K562 (cell line): Measurements from ENCODE around the gene PREB. TPM values are rescaled to one million over a fixed set of nuclear protein-coding genes. Genes with fewer than 3 reads are reported as not detected.

Experiments used
- ATAC-seq: fragments of 200-7000 bp; cut with Tn5 transposase; 3 replicates; pipeline ENCODE4 v1.9.1; 2020; ENCODE audit warnings: moderate library complexity
- BruUV-seq: library from RNA; stranded (reverse); fragments of 400-500 nt; replicated peaks from 2 replicates; lab custom pipeline; 2021; lab: Mats Ljungman, UMichigan
- CTCF ChIA-PET: fragments of 300-600 bp; formaldehyde crosslinking; extraction: SDS; loops from one replicate; lab custom pipeline; 2021; ENCODE audit warnings: low intra/inter-chr PET ratio; lab: Yijun Ruan, JAX
- POLR2A ChIA-PET: fragments of 300-600, 350-650 bp; sonication (Branson Sonifier 250); formaldehyde crosslinking; extraction: SDS; loops from one replicate; lab custom pipeline; 2021; ENCODE audit warnings: antibody characterized with exemption, inconsistent platforms; lab: Yijun Ruan, JAX
- DNase-seq, 4 experiments: peaks; one replicate each; pipeline versions ENCODE4 v3.0.0 to v3.0.0-alpha.2; 2011 to 2018; ENCODE audit warnings: low spot score in 3 of 4, mixed read lengths in 3 of 4; ENCODE audit errors: extremely low read depth in 1 of 4
- FAIRE-seq: peaks from 2 replicates; lab custom pipeline; 2011; peaks lifted over from hg19 to GRCh38; lab: Jason Lieb, UNC
- H2AFZ ChIP-seq: 2 replicates; pipeline ENCODE4 v1.6.0; 2011; ENCODE audit warnings: low read depth, low read length, control low read depth, inconsistent platforms
- H3K27ac ChIP-seq: fragments of 200-600 bp; 3 replicates; pipeline ENCODE4 v1.8.0; 2011; ENCODE audit warnings: low read depth, mild to moderate bottlenecking, control low read depth, inconsistent platforms, low read length, moderate library complexity, mixed read lengths; ENCODE audit errors: extremely low read depth
- H3K27me3 ChIP-seq, 2 experiments: fragments of 300-600 bp in 1 of 2; 2 replicates in 1 of 2; 3 replicates in 1 of 2; pipeline versions ENCODE4 v1.6.0 to v1.8.0; 2011; ENCODE audit warnings: inconsistent platforms in 2 of 2, low read length in 2 of 2, mild to moderate bottlenecking in 1 of 2, mixed read lengths in 1 of 2, moderate library complexity in 1 of 2; ENCODE audit not compliant: control insufficient read depth in 2 of 2, insufficient read depth in 2 of 2
- H3K36me3 ChIP-seq: fragments of 300-600 bp; 3 replicates; pipeline ENCODE4 v1.8.0; 2011; ENCODE audit warnings: mild to moderate bottlenecking, low read length, inconsistent platforms; ENCODE audit not compliant: control insufficient read depth, insufficient read depth
- H3K4me1 ChIP-seq, 2 experiments: fragments of 200-600 bp in 1 of 2; replicated peaks in 1 of 2; 2 replicates in 1 of 2; 3 replicates in 1 of 2; pipeline versions ENCODE4 v1.5.1 to v1.8.0; 2011; ENCODE audit warnings: inconsistent platforms in 2 of 2, low read length in 2 of 2, mild to moderate bottlenecking in 1 of 2, mixed read lengths in 1 of 2, moderate library complexity in 1 of 2; ENCODE audit not compliant: control insufficient read depth in 2 of 2, insufficient read depth in 2 of 2
- H3K4me2 ChIP-seq: 2 replicates; pipeline ENCODE4 v1.6.1; 2011; ENCODE audit warnings: low read length, control low read depth, inconsistent platforms, mixed read lengths; ENCODE audit not compliant: insufficient read depth
- H3K4me3 ChIP-seq: fragments of 200-600 bp; sonication (generic), shearing (Covaris generic); 2 replicates; pipeline ENCODE4 v1.5.1; 2016; ENCODE audit warnings: control low read depth, inconsistent platforms
- H3K79me2 ChIP-seq: fragments of 200-600 bp; 3 replicates; pipeline ENCODE4 v1.8.0; 2011; ENCODE audit warnings: low read length, inconsistent platforms; ENCODE audit not compliant: control insufficient read depth, insufficient read depth
- H3K9ac ChIP-seq, 2 experiments: 2 replicates each; pipeline versions ENCODE4 v1.6.0 to v1.6.1; 2011; ENCODE audit warnings: low read depth in 2 of 2, low read length in 2 of 2, control low read depth in 1 of 2, inconsistent platforms in 1 of 2, mild to moderate bottlenecking in 1 of 2, mixed read lengths in 1 of 2; ENCODE audit not compliant: insufficient read depth in 1 of 2
- H3K9me1 ChIP-seq: one replicate; pipeline ENCODE4 v1.6.0; 2011; ENCODE audit warnings: inconsistent platforms, mild to moderate bottlenecking, low read length, moderate library complexity; ENCODE audit not compliant: control insufficient read depth, insufficient read depth
- H3K9me3 ChIP-seq: replicated peaks from 2 replicates; pipeline ENCODE4 v1.5.1; 2011; ENCODE audit warnings: low read depth, low read length, inconsistent platforms; ENCODE audit not compliant: control insufficient read depth, insufficient read depth
- H4K20me1 ChIP-seq: replicated peaks from 2 replicates; pipeline ENCODE4 v1.6.1; 2011; ENCODE audit warnings: low read length, inconsistent platforms, mixed read lengths; ENCODE audit not compliant: control insufficient read depth, insufficient read depth
- HSF4 ChIP-seq: fragments of 250-450 bp; sonication (Bioruptor Pico); IDR thresholded peaks from 2 replicates; pipeline ENCODE4 v2.1.2; 2022; ENCODE audit warnings: mild to moderate bottlenecking, moderate library complexity, borderline replicate concordance
- MCM3 ChIP-seq: fragments of 450-650 bp; IDR thresholded peaks from 2 replicates; pipeline ENCODE4 v1.6.1; 2016
- WGBS: fragments of 100-300 bp; shearing (Covaris generic); methylation state at CpG from one replicate; pipeline ENCODE4 v1.1.6; 2016; ENCODE audit warnings: low coverage, mixed read lengths; ENCODE audit not compliant: insufficient coverage; ENCODE audit errors: missing lambda C conversion rate; 5-methylcytosine and 5-hydroxymethylcytosine counted together
- in situ Hi-C: fragments of 300-500 bp; cut with MboI; formaldehyde crosslinking; loops from 4 replicates; pipeline ENCODE4 v1.15.0; 2018; ENCODE audit warnings: inconsistent platforms, mixed read lengths
- intact Hi-C: fragments of 100-400 bp; cut with micrococcal nuclease; formaldehyde crosslinking; loops from 2 replicates; pipeline ENCODE4 v1.14.2; 2022
- polyA plus RNA-seq, 8 experiments: library from polyadenylated mRNA; depleted of rRNA in 4 of 8; stranded (reverse) in 5 of 8; unstranded in 3 of 8; fragments of >200 nt; fragmentation: Nextera tagmentation in 2 of 8; fragmentation: Illumina TruSeq in 1 of 8; extraction: Ambion mirVana in 2 of 8; extraction: Trizol in 1 of 8; gene quantifications; 2 replicates each; pipeline versions ENCODE4 v1.2.1 to v1.2.3, GENCODE V29; 2011 to 2014; ENCODE audit warnings: inconsistent platforms in 1 of 8, missing spikeins in 1 of 8
- total RNA-seq, 7 experiments: library from RNA; depleted of rRNA in 6 of 7; stranded (reverse); fragments of >200 nt in 6 of 7; fragmentation: Illumina TruSeq in 2 of 7; extraction: Trizol in 2 of 7; gene quantifications; 2 replicates each; pipeline versions ENCODE4 v1.2.1 to v1.2.3, GENCODE V29; 2011 to 2021; ENCODE audit warnings: low replicate concordance in 1 of 7
- TF ChIP-seq, protein P1 (sequence below): sonication (generic); formaldehyde crosslinking; IDR thresholded peaks from 2 replicates; pipeline ENCODE4 v1.9.0; 2022; ENCODE audit warnings: mild to moderate bottlenecking, missing genetic modification reagents
- TF ChIP-seq, protein P2 (sequence below): fragments of 250-450 bp; sonication (Bioruptor Pico); IDR thresholded peaks from 2 replicates; pipeline ENCODE4 v1.5.0; 2022; ENCODE audit warnings: mild to moderate bottlenecking
- TF ChIP-seq, protein P3 (sequence below): fragments of 200-400 bp; formaldehyde crosslinking; IDR thresholded peaks from 2 replicates; pipeline ENCODE4 v1.6.1; 2017; ENCODE audit warnings: mild to moderate bottlenecking, low read depth, low read length, moderate library complexity
- TF ChIP-seq, protein P4 (sequence below): fragments of 250-450 bp; sonication (Bioruptor Pico); IDR thresholded peaks from 2 replicates; pipeline ENCODE4 v1.8.0; 2022; ENCODE audit warnings: inconsistent platforms, mild to moderate bottlenecking, moderate library complexity, borderline replicate concordance

PREB gene
- total and polyA plus RNA-seq, 9 of the 15 experiments (the other 6 are each of a cell fraction or from before 2014, with no cell fraction given), result 35.1 to 84.2 (median 67.2) TPM

DNA sequence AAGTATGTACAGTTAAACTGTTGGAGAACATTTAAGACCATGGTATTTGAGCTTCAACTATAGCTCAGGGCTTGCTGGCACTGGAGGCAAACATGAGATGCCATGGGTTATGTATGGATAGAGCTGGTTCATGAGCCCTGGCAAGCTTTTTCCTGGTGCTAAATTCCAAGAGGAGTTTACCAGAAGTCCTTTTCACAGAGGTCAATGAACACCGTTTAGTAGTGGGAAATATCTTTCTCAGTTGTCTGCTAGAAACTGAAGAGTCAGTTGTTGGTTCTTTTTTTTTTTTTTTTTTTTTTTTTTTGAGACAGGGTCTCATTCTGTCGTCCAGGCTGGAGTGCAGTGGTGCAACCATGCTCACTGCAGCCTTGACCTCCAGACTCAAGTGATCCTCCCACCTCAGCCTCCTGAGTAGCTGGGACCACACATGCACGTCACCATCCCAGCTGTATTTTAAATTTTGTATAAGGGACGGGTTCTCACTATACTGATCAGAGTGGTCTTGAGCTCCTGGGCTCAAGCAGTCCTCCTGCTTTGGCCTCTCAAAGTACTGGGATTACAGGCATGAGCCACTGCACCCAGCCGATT, 46.5 kb downstream of the PREB start:
- Histone ChIP-seq H3K9me1 (no peaks in the 10 kb centered on the region), H3K4me3 (no peak overlapping the region), H3K4me2 (peak overlapping the region; percentile 89; the same call in 1 of the 2 replicates), H3K36me3 (no peaks in the 10 kb centered on the region), H3K4me1 (peaks cover 48 to 66% of the 10 kb centered on the region in 2 experiments), H3K79me2 (peaks cover 10% of the 10 kb centered on the region; the same call in 1 of the 3 replicates), H3K9ac (no peak overlapping the region), H3K9me3 (no peaks in the 10 kb centered on the region), H4K20me1 (no peaks in the 10 kb centered on the region), H3K27ac (no peak overlapping the region), H3K27me3 (no peaks in the 10 kb centered on the region), H2AFZ (no peak overlapping the region)
- no TSS peak for BruUV-seq
- intact Hi-C loops (no loop called here), in situ Hi-C loops (loop anchor here (5.0 kb wide), 1 partner anchor 126 kb away; no protein-coding TSS in a partner anchor)
- ChIA-PET CTCF (interaction anchor here (0.6 kb wide), 1 partner anchor 126 kb away, joined by 3 read pairs; no protein-coding TSS in a partner anchor), POLR2A (interaction anchor here (0.5 to 2.1 kb wide), 6 partner anchors 9 to 167 kb away, joined by 3 to 5 read pairs (median 4); no protein-coding TSS in a partner anchor)
- 72% methylated on average over 3 of the region's 5 CpGs for WGBS
- no peak for ATAC-seq
- DNase-seq, result no peak
- no peak for FAIRE-seq
- TF ChIP-seq, protein P1, sequence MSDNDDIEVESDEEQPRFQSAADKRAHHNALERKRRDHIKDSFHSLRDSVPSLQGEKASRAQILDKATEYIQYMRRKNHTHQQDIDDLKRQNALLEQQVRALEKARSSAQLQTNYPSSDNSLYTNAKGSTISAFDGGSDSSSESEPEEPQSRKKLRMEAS (CRISPR knock-in tag), result 0 out of 2 replicates have a peak, but pooled peaks have one; percentile 6
- TF ChIP-seq, protein P2, sequence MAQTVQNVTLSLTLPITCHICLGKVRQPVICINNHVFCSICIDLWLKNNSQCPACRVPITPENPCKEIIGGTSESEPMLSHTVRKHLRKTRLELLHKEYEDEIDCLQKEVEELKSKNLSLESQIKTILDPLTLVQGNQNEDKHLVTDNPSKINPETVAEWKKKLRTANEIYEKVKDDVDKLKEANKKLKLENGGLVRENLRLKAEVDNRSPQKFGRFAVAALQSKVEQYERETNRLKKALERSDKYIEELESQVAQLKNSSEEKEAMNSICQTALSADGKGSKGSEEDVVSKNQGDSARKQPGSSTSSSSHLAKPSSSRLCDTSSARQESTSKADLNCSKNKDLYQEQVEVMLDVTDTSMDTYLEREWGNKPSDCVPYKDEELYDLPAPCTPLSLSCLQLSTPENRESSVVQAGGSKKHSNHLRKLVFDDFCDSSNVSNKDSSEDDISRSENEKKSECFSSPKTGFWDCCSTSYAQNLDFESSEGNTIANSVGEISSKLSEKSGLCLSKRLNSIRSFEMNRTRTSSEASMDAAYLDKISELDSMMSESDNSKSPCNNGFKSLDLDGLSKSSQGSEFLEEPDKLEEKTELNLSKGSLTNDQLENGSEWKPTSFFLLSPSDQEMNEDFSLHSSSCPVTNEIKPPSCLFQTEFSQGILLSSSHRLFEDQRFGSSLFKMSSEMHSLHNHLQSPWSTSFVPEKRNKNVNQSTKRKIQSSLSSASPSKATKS, result no peak
- TF ChIP-seq HSF4 (CRISPR knock-in tag) (no peak), MCM3 (no peak)
- TF ChIP-seq, protein P3, sequence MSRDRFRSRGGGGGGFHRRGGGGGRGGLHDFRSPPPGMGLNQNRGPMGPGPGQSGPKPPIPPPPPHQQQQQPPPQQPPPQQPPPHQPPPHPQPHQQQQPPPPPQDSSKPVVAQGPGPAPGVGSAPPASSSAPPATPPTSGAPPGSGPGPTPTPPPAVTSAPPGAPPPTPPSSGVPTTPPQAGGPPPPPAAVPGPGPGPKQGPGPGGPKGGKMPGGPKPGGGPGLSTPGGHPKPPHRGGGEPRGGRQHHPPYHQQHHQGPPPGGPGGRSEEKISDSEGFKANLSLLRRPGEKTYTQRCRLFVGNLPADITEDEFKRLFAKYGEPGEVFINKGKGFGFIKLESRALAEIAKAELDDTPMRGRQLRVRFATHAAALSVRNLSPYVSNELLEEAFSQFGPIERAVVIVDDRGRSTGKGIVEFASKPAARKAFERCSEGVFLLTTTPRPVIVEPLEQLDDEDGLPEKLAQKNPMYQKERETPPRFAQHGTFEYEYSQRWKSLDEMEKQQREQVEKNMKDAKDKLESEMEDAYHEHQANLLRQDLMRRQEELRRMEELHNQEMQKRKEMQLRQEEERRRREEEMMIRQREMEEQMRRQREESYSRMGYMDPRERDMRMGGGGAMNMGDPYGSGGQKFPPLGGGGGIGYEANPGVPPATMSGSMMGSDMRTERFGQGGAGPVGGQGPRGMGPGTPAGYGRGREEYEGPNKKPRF, result no peak
- TF ChIP-seq, protein P4, sequence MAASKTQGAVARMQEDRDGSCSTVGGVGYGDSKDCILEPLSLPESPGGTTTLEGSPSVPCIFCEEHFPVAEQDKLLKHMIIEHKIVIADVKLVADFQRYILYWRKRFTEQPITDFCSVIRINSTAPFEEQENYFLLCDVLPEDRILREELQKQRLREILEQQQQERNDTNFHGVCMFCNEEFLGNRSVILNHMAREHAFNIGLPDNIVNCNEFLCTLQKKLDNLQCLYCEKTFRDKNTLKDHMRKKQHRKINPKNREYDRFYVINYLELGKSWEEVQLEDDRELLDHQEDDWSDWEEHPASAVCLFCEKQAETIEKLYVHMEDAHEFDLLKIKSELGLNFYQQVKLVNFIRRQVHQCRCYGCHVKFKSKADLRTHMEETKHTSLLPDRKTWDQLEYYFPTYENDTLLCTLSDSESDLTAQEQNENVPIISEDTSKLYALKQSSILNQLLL (CRISPR knock-in tag), result no peak
